ENCODE results near the gene OLFM1. TPM values are rescaled to one million over a fixed set of nuclear protein-coding genes. Genes with fewer than 3 reads are reported as not detected.
A peak's percentile ranks its signal among the peaks of the same experiment; 100 is the strongest.

The OLFM1 gene
- total RNA-seq, 3 donors from 2014 or later = 17.4 to 25.2 (median 22.1) TPM

GRCh38 chr9:135076876-135077430 is 10.5 kb upstream of the OLFM1 start:
- no peaks in the 10 kb centered on the region for H3K36me3 ChIP-seq
- peaks cover 0 to 16% of the 10 kb centered on the region in 2 donors for H3K27me3 ChIP-seq
- DNase-seq (ENCODE audit: low spot score in 2 of 2) = peak in 1 of 2 donors; percentile 33

DNA sequence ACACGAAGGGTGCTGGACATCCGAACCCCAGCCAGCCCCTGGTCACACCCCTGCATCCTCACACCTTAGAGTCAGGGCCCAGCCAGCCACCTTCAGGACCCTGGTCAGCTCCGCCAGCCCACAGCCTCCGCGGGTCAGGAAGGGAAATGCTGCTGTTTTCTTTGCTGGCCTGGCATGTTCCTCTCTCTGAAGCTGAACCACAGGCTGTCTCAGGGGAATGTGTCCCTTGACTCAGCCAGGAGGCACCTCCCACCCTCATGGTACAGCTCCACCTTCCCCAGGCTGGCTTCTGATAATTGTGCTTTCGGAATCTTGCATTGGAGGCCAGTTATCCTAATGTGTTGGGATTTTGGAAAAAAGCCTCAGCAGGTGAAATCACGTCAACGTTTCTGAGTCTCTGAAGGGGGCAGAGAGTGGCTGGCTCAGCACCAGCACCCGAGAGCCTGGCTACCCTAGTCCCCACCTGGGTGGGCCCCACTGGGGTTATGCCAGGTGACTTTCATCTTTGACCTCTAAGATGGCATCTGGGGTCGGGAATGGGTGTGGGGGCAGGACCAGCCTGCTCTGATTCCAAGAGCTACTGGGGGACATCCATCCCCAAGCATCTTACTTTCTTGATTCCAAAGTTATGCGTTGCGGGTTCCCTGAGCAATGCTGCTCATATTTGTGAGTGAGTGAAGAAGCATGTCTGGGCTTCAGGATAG is 9.8 kb upstream of the OLFM1 start:
- no peaks in the 10 kb centered on the region for H3K4me1 ChIP-seq
- H3K36me3 ChIP-seq = no peaks in the 10 kb centered on the region
- no peaks in the 10 kb centered on the region for H3K9me3 ChIP-seq
- no peak overlapping the region for H3K27ac ChIP-seq
- no peak overlapping the region for H3K4me3 ChIP-seq
- intact Hi-C loops (cut with DNase I; ENCODE audit: low total_unique reads) = no loop called here
- DNase-seq (ENCODE audit: low spot score in 2 of 2) = peak in 1 of 2 donors; percentile 49
- TF ChIP-seq, protein P1, sequence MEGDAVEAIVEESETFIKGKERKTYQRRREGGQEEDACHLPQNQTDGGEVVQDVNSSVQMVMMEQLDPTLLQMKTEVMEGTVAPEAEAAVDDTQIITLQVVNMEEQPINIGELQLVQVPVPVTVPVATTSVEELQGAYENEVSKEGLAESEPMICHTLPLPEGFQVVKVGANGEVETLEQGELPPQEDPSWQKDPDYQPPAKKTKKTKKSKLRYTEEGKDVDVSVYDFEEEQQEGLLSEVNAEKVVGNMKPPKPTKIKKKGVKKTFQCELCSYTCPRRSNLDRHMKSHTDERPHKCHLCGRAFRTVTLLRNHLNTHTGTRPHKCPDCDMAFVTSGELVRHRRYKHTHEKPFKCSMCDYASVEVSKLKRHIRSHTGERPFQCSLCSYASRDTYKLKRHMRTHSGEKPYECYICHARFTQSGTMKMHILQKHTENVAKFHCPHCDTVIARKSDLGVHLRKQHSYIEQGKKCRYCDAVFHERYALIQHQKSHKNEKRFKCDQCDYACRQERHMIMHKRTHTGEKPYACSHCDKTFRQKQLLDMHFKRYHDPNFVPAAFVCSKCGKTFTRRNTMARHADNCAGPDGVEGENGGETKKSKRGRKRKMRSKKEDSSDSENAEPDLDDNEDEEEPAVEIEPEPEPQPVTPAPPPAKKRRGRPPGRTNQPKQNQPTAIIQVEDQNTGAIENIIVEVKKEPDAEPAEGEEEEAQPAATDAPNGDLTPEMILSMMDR (IDR thresholded peaks at IDR 0.05) = no peak
- peaks cover 0 to 16% of the 10 kb centered on the region in 2 donors for H3K27me3 ChIP-seq

More at GRCh38 chr9:135076876-135077430, 10.5 kb upstream of the OLFM1 start:
- H3K4me1 ChIP-seq = no peaks in the 10 kb centered on the region
- no peak overlapping the region for H3K27ac ChIP-seq
- H3K9me3 ChIP-seq = no peaks in the 10 kb centered on the region
- TF ChIP-seq POLR2A (IDR thresholded peaks at IDR 0.05) (no peak), POLR2AphosphoS5 (IDR thresholded peaks at IDR 0.05) (no peak)
- TF ChIP-seq, protein P1 (IDR thresholded peaks at IDR 0.05) = no peak
- intact Hi-C loops (cut with DNase I; ENCODE audit: low total_unique reads) = no loop called here
- H3K4me3 ChIP-seq = peak overlapping the region in 2 of 3 donors; percentile 59 to 65

DNA sequence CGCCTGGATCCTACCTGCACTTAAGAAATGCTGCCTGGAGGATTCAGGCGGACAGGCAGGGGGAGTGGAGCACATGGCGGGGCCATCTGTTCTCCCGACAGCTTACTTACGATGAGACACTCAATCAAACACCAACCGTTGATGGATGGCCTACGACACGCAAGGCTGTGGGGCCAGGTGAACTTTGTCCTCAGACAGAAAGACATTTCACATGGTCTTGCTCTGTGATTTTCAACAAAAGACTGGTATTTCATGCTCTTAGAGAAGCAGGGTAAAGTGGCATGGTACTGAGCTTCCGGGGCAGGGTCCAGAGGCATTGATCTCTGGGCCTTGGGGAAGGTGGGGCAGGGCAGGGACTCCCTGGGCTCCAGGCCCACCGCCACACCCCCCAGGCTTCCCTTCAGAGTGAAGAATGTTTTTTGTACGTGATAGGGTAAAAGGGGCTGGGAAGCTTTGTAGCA is 9.1 kb upstream of the OLFM1 start:
- Histone ChIP-seq H3K9me3 (no peaks in the 10 kb centered on the region), H3K4me3 (no peak overlapping the region), H3K4me1 (no peaks in the 10 kb centered on the region), H3K36me3 (no peaks in the 10 kb centered on the region), H3K27me3 (peaks cover 0 to 13% of the 10 kb centered on the region in 2 donors), H3K27ac (no peak overlapping the region)
- intact Hi-C loops (cut with DNase I; ENCODE audit: low total_unique reads) = no loop called here
- no peak for TF ChIP-seq POLR2AphosphoS5 (IDR thresholded peaks at IDR 0.05)
- TF ChIP-seq, protein P1 (IDR thresholded peaks at IDR 0.05) = no peak
- no peak for TF ChIP-seq POLR2A (IDR thresholded peaks at IDR 0.05)
- peak in 1 of 2 donors; percentile 34 for DNase-seq (ENCODE audit: low spot score in 2 of 2)

DNA sequence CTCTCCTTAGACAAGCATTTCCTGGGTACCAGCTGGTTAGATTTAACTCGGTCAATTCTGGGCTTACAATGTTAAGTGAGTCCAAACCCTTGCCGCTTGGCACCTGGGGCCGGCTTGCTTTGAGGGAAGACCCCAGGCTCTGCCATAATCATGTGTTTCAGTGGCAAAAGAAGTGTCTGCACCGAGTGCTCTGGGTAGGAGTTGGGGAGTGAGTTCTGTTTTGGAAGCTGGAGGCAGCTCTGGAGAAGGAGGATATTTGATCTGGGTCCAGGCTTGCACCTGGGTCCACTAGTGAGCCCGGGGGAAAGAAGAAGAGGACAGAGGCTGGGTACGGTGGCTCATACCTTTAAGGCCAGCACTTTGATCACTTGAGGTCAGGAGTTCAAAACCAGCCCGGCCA is 8.4 kb upstream of the OLFM1 start:
- intact Hi-C loops (cut with DNase I; ENCODE audit: low total_unique reads) = no loop called here

More for the DNA sequence above, 8.4 kb upstream of the OLFM1 start:
- Histone ChIP-seq H3K27ac (no peak overlapping the region), H3K4me1 (no peaks in the 10 kb centered on the region), H3K9me3 (no peaks in the 10 kb centered on the region), H3K4me3 (no peak overlapping the region), H3K27me3 (peaks cover 0 to 12% of the 10 kb centered on the region in 2 donors), H3K36me3 (no peaks in the 10 kb centered on the region)
- TF ChIP-seq, protein P1 (IDR thresholded peaks at IDR 0.05) = no peak
- TF ChIP-seq POLR2A (IDR thresholded peaks at IDR 0.05) (no peak), POLR2AphosphoS5 (IDR thresholded peaks at IDR 0.05) (no peak)
- peak in 1 of 2 donors; percentile 41 for DNase-seq (ENCODE audit: low spot score in 2 of 2)

Data from breast epithelium (tissue), 4 donors.